ENCODE measurements around the gene TNRC18.

The TNRC18 gene

DNA sequence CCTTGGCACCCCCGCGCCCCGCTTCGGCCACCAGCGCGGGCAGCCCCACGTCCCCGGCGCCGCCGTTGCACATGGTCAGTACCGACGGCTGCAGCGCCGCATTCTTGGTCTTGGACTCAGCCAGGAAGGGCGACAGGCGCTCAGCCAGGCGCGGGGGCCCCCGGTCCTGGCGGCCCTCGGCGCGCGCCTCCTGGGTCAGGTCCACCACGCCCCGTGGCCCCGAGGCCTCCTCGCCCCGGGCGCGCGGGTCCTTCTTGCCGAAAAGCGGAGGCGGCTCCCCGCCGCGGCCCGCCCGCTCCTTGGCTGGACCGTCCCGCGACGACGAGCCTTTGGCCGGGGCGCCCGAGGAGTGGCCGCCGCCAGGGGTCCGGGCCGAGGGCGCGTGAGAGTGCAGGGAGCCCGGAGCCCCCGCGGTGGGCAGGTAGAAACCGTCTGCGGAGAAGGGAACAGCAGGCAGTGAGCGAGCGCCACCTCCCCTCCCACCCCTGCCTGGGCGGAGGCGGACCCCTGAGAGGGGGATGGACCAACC is 34.7 kb downstream of the TNRC18 start:
- H4K20me1 ChIP-seq (ENCODE audit: insufficient read depth, low read length) = no peaks in the 10 kb centered on the region
- no peak for TF ChIP-seq EZH2 (IDR thresholded peaks at IDR 0.05; ENCODE audit: borderline replicate concordance, low read length)
- TF ChIP-seq, protein P1, sequence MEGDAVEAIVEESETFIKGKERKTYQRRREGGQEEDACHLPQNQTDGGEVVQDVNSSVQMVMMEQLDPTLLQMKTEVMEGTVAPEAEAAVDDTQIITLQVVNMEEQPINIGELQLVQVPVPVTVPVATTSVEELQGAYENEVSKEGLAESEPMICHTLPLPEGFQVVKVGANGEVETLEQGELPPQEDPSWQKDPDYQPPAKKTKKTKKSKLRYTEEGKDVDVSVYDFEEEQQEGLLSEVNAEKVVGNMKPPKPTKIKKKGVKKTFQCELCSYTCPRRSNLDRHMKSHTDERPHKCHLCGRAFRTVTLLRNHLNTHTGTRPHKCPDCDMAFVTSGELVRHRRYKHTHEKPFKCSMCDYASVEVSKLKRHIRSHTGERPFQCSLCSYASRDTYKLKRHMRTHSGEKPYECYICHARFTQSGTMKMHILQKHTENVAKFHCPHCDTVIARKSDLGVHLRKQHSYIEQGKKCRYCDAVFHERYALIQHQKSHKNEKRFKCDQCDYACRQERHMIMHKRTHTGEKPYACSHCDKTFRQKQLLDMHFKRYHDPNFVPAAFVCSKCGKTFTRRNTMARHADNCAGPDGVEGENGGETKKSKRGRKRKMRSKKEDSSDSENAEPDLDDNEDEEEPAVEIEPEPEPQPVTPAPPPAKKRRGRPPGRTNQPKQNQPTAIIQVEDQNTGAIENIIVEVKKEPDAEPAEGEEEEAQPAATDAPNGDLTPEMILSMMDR (IDR thresholded peaks at IDR 0.05; ENCODE audit: low read length) = no peak
- H3F3A ChIP-seq (ENCODE audit: insufficient read depth, low read length) = no peaks in the 10 kb centered on the region
- H3K4me2 ChIP-seq (ENCODE audit: low read length) = no peak overlapping the region
- H3K27me3 ChIP-seq (ENCODE audit: insufficient read depth, low read length) = no peaks in the 10 kb centered on the region
- H3K9me2 ChIP-seq (ENCODE audit: low read depth, low read length) = no peaks in the 10 kb centered on the region
- H3K9ac ChIP-seq (ENCODE audit: low read length) = no peak overlapping the region
- no peaks in the 10 kb centered on the region for H3K4me1 ChIP-seq (ENCODE audit: insufficient read depth, low read length, severe bottlenecking)
- H2AFZ ChIP-seq (ENCODE audit: low read length) = no peak overlapping the region
- H3K27ac ChIP-seq (ENCODE audit: low read depth, low read length, poor library complexity, severe bottlenecking) = no peak overlapping the region
- no peak overlapping the region for H3K4me3 ChIP-seq (ENCODE audit: low read depth, low read length, poor library complexity, severe bottlenecking)
- peaks cover 52% of the 10 kb centered on the region for H3K36me3 ChIP-seq (ENCODE audit: insufficient read depth, low read length)
- H3K79me2 ChIP-seq (ENCODE audit: insufficient read depth, low read length) = no peaks in the 10 kb centered on the region
- H3K9me3 ChIP-seq (ENCODE audit: low read length) = no peaks in the 10 kb centered on the region

DNA sequence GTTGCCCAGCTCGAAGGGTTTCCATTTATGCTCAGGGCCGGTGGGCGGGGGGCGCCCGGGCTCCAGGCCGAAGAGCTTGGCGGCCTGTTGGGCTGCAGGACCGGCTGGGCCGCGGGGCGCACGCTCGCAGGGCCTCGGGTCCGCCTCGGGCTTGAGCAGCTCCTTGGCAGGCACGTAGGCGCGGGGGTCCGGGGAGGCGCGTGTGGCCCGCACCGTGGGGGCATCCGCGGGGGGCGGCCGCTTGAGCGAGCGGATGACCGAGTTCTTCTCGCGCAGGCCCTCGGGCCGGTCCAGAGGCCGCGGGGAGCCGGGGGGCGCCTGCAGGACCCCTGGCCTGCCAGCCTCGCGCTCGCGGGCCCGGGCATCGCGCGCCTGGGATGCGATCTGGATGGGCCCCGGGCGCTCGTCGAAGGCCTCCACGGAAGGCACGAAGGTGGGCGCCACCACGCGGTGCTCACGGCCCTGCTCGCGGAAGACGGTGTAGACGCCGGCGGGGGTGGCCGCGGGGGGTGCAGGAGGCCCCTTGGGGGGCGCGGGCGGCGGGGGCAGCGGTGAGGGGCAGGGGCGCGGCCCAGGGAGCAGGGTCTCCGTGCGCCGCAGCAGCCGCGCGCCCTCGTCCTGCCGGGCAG is 35.2 kb downstream of the TNRC18 start:
- Histone ChIP-seq H2AFZ (ENCODE audit: low read length) (no peak overlapping the region), H3F3A (ENCODE audit: insufficient read depth, low read length) (no peaks in the 10 kb centered on the region), H3K27me3 (ENCODE audit: insufficient read depth, low read length) (no peaks in the 10 kb centered on the region), H3K79me2 (ENCODE audit: insufficient read depth, low read length) (no peaks in the 10 kb centered on the region), H3K27ac (ENCODE audit: low read depth, low read length, poor library complexity, severe bottlenecking) (no peak overlapping the region), H3K9ac (ENCODE audit: low read length) (no peak overlapping the region), H4K20me1 (ENCODE audit: insufficient read depth, low read length) (no peaks in the 10 kb centered on the region), H3K9me2 (ENCODE audit: low read depth, low read length) (no peaks in the 10 kb centered on the region), H3K4me3 (ENCODE audit: low read depth, low read length, poor library complexity, severe bottlenecking) (no peak overlapping the region), H3K36me3 (ENCODE audit: insufficient read depth, low read length) (peaks cover 46% of the 10 kb centered on the region), H3K9me3 (ENCODE audit: low read length) (no peaks in the 10 kb centered on the region), H3K4me2 (ENCODE audit: low read length) (no peak overlapping the region), H3K4me1 (ENCODE audit: insufficient read depth, low read length, severe bottlenecking) (no peaks in the 10 kb centered on the region)
- no peak for TF ChIP-seq EZH2 (IDR thresholded peaks at IDR 0.05; ENCODE audit: borderline replicate concordance, low read length)

DNA sequence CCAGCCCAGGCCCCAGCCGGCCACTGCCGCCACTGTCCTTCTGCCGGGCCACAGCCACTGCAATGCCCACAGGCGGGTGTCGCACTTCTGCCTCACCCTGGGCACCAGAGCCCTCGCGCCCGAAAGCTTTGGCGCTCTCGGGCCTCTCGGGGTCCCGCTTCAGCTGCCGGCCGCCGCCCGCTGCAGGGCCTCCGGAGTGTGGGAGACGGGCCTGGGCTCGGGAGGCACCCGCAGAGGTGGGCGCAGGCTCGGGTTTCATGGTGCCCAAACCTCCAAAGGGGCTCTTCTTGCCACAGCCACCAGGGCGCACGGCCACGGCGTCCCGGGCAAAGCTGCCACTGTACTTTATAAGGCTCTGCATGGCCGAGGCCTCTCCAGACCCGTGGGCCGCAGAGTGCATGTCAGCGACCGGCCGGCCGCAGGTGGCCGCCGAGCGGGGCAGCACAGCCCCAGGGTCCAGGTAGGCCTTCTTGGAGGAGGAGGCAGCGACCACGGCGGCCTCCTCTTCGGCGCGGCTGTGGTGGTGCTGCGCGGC is 35.9 kb downstream of the TNRC18 start:
- no peak overlapping the region for H3K9ac ChIP-seq (ENCODE audit: low read length)
- H3K27me3 ChIP-seq (ENCODE audit: insufficient read depth, low read length) = no peaks in the 10 kb centered on the region
- H3K79me2 ChIP-seq (ENCODE audit: insufficient read depth, low read length) = no peaks in the 10 kb centered on the region
- H3K4me1 ChIP-seq (ENCODE audit: insufficient read depth, low read length, severe bottlenecking) = peaks cover 4% of the 10 kb centered on the region
- H3K9me2 ChIP-seq (ENCODE audit: low read depth, low read length) = no peaks in the 10 kb centered on the region
- no peak overlapping the region for H2AFZ ChIP-seq (ENCODE audit: low read length)
- peaks cover 40% of the 10 kb centered on the region for H3K36me3 ChIP-seq (ENCODE audit: insufficient read depth, low read length)
- H4K20me1 ChIP-seq (ENCODE audit: insufficient read depth, low read length) = no peaks in the 10 kb centered on the region
- H3K4me3 ChIP-seq (ENCODE audit: low read depth, low read length, poor library complexity, severe bottlenecking) = no peak overlapping the region
- H3K27ac ChIP-seq (ENCODE audit: low read depth, low read length, poor library complexity, severe bottlenecking) = no peak overlapping the region
- H3K4me2 ChIP-seq (ENCODE audit: low read length) = no peak overlapping the region
- no peaks in the 10 kb centered on the region for H3F3A ChIP-seq (ENCODE audit: insufficient read depth, low read length)
- no peak for TF ChIP-seq EZH2 (IDR thresholded peaks at IDR 0.05; ENCODE audit: borderline replicate concordance, low read length)
- TF ChIP-seq, protein P1 (IDR thresholded peaks at IDR 0.05; ENCODE audit: low read length) = no peak
- no peaks in the 10 kb centered on the region for H3K9me3 ChIP-seq (ENCODE audit: low read length)
